Neural cell (in vitro differentiated cells): ENCODE results near the gene PEX3.

Source experiments
- CTCF ChIP-seq: fragments of 450-650 bp; IDR thresholded peaks from 2 replicates; pipeline ENCODE4 v1.5.1; 2014; ENCODE audit warnings: antibody characterized with exemption, mild to moderate bottlenecking, moderate library complexity; ENCODE audit not compliant: poor library complexity, severe bottlenecking
- EP300 ChIP-seq: fragments of 450-650 bp; conservative IDR thresholded peaks from 2 replicates; pipeline ENCODE4 v1.6.1; 2014; ENCODE audit warnings: antibody characterized with exemption, mild to moderate bottlenecking, moderate library complexity; ENCODE audit not compliant: poor library complexity, severe bottlenecking
- MXI1 ChIP-seq: fragments of 450-650 bp; conservative IDR thresholded peaks from 2 replicates; pipeline ENCODE4 v1.6.1; 2014; ENCODE audit warnings: antibody characterized with exemption, mild to moderate bottlenecking; ENCODE audit not compliant: poor library complexity, severe bottlenecking
- RAD21 ChIP-seq: fragments of 450-650 bp; conservative IDR thresholded peaks from 2 replicates; pipeline ENCODE4 v1.6.1; 2014; ENCODE audit warnings: antibody characterized with exemption, mild to moderate bottlenecking, moderate library complexity

GRCh38 chr6:143490244-143490643, 39.6 kb downstream of the PEX3 start:
- TF ChIP-seq EP300 (no peak), RAD21 (no peak), CTCF (no peak), MXI1 (no peak)
